H1 (cell line): ENCODE results near the gene STEAP1. TPM values are rescaled to one million over a fixed set of nuclear protein-coding genes. Genes with fewer than 3 reads are reported as not detected.
"Not testable (repeated sequence)": the region's sequence is repeated elsewhere in the genome, so short reads cannot be mapped to it uniquely, and the experiment has no call there.

Experiments used
- CTCF ChIA-PET: fragments of 300-600 bp; sonication (Branson Sonifier 250); formaldehyde crosslinking; loops from one replicate; lab custom pipeline; 2021; ENCODE audit not compliant: partially characterized antibody; lab: Charles Lee
- POLR2A ChIA-PET: fragments of 300-600 bp; sonication (Branson Sonifier 250); formaldehyde crosslinking; loops from one replicate; lab custom pipeline; 2021; ENCODE audit warnings: inconsistent platforms; ENCODE audit not compliant: partially characterized antibody; lab: Charles Lee
- DNase-seq, 2 experiments: peaks; one replicate each; pipeline versions ENCODE4 v3.0.0 to v3.0.0-alpha.2; 2010 to 2022; ENCODE audit warnings: low spot score in 2 of 2, low read depth in 1 of 2, mixed read lengths in 1 of 2
- FAIRE-seq: peaks from 2 replicates; lab custom pipeline; 2011; peaks lifted over from hg19 to GRCh38; lab: Jason Lieb, UNC
- H2AFZ ChIP-seq: 2 replicates; pipeline ENCODE4 v1.8.1; 2012; ENCODE audit warnings: low read length, inconsistent platforms
- H2AK5ac ChIP-seq: 2 replicates; pipeline ENCODE4 v1.6.1; 2013; ENCODE audit warnings: low read depth, low read length
- H2BK120ac ChIP-seq: replicated peaks from 2 replicates; pipeline ENCODE3; 2013; ENCODE audit warnings: low read depth, low read length, inconsistent platforms
- H2BK12ac ChIP-seq: 2 replicates; pipeline ENCODE4 v1.6.1; 2013; ENCODE audit warnings: low read depth, low read length
- H2BK15ac ChIP-seq: 2 replicates; pipeline ENCODE4 v1.6.1; 2013; ENCODE audit warnings: low read length
- H2BK20ac ChIP-seq: 2 replicates; pipeline ENCODE4 v1.6.1; 2013; ENCODE audit warnings: low read length
- H2BK5ac ChIP-seq: 2 replicates; pipeline ENCODE4 v1.6.1; 2013; ENCODE audit warnings: low read depth, low read length
- H3K14ac ChIP-seq: 2 replicates; pipeline ENCODE4 v1.6.1; 2013; ENCODE audit warnings: inconsistent platforms; ENCODE audit not compliant: insufficient read length
- H3K18ac ChIP-seq: 2 replicates; pipeline ENCODE4 v1.6.1; 2013; ENCODE audit warnings: low read length; ENCODE audit errors: extremely low read depth
- H3K23ac ChIP-seq: 2 replicates; pipeline ENCODE4 v1.6.1; 2013; ENCODE audit warnings: inconsistent platforms; ENCODE audit not compliant: insufficient read length
- H3K23me2 ChIP-seq: 2 replicates; pipeline ENCODE4 v1.6.1; 2013; ENCODE audit warnings: low read depth, low read length
- H3K27ac ChIP-seq: 2 replicates; pipeline ENCODE4 v1.6.1; 2011; ENCODE audit warnings: low read depth, low read length, inconsistent platforms
- H3K27me3 ChIP-seq, 4 experiments: replicated peaks in 1 of 4; 1 replicate in 1 of 4; 2 replicates in 3 of 4; pipeline versions ENCODE4 v1.6.1 to v1.8.1; 2011 to 2013; ENCODE audit warnings: low read length in 3 of 4, mild to moderate bottlenecking in 3 of 4, inconsistent platforms in 2 of 4, mixed read lengths in 2 of 4, moderate library complexity in 1 of 4; ENCODE audit not compliant: control insufficient read depth in 3 of 4, insufficient read depth in 3 of 4; ENCODE audit errors: extremely low read depth in 1 of 4
- H3K36me3 ChIP-seq, 4 experiments: 2 replicates each; pipeline versions ENCODE4 v1.6.1 to v1.8.1; 2011 to 2013; ENCODE audit warnings: mild to moderate bottlenecking in 4 of 4, low read length in 3 of 4, moderate library complexity in 2 of 4, control low read depth in 1 of 4, inconsistent platforms in 1 of 4; ENCODE audit not compliant: insufficient read depth in 4 of 4, control insufficient read depth in 2 of 4
- H3K4ac ChIP-seq: replicated peaks from 2 replicates; pipeline ENCODE3; 2013; ENCODE audit warnings: low read length, low read depth, mixed read lengths, inconsistent platforms; ENCODE audit not compliant: insufficient read length
- H3K4me1 ChIP-seq, 4 experiments: replicated peaks in 1 of 4; 1 replicate in 1 of 4; 2 replicates in 3 of 4; pipeline versions ENCODE4 v1.6.1 to v1.8.1; 2011 to 2013; ENCODE audit warnings: low read length in 3 of 4, inconsistent platforms in 2 of 4, mixed read lengths in 1 of 4; ENCODE audit not compliant: insufficient read depth in 4 of 4, control insufficient read depth in 3 of 4
- H3K4me2 ChIP-seq, 2 experiments: 2 replicates each; pipeline versions ENCODE4 v1.6.1 to v1.8.1; 2011 to 2013; ENCODE audit warnings: low read depth in 2 of 2, low read length in 2 of 2, control low read depth in 1 of 2, inconsistent platforms in 1 of 2, mild to moderate bottlenecking in 1 of 2; ENCODE audit not compliant: insufficient read depth in 1 of 2
- H3K4me3 ChIP-seq, 4 experiments: fragments of 200-600, 300-600 bp in 1 of 4; sonication (generic), shearing (Covaris generic), sonication (Bioruptor Twin) in 1 of 4; 2 replicates each; pipeline versions ENCODE4 v1.5.1 to v1.8.1; 2011 to 2016; ENCODE audit warnings: low read length in 4 of 4, low read depth in 3 of 4, control low read depth in 2 of 4, inconsistent platforms in 2 of 4, mild to moderate bottlenecking in 2 of 4, mixed read lengths in 1 of 4, moderate library complexity in 1 of 4; ENCODE audit not compliant: insufficient read depth in 2 of 4; ENCODE audit errors: extremely low read depth in 1 of 4
- H3K56ac ChIP-seq: replicated peaks from 2 replicates; pipeline ENCODE3; 2013; ENCODE audit warnings: low read depth, mild to moderate bottlenecking, mixed read lengths, low read length, inconsistent platforms; ENCODE audit not compliant: insufficient read length
- H3K79me1 ChIP-seq: 2 replicates; pipeline ENCODE4 v1.6.1; 2013; ENCODE audit warnings: low read depth, low read length, control low read depth
- H3K79me2 ChIP-seq, 2 experiments: 2 replicates each; pipeline versions ENCODE4 v1.6.1 to v1.8.1; 2012 to 2013; ENCODE audit warnings: low read length in 2 of 2, mild to moderate bottlenecking in 2 of 2, inconsistent platforms in 1 of 2; ENCODE audit not compliant: insufficient read depth in 2 of 2, control insufficient read depth in 1 of 2
- H3K9ac ChIP-seq, 4 experiments: replicated peaks in 1 of 4; 1 replicate in 1 of 4; 2 replicates in 3 of 4; pipeline versions ENCODE4 v1.6.1 to v1.8.1; 2011 to 2013; ENCODE audit warnings: low read depth in 3 of 4, low read length in 3 of 4, control low read depth in 2 of 4, mild to moderate bottlenecking in 2 of 4, moderate library complexity in 2 of 4, inconsistent platforms in 1 of 4; ENCODE audit errors: extremely low read depth in 1 of 4
- H3K9me3 ChIP-seq, 2 experiments: 2 replicates each; pipeline versions ENCODE4 v1.6.1 to v1.8.1; 2012 to 2013; ENCODE audit warnings: mild to moderate bottlenecking in 2 of 2, moderate library complexity in 2 of 2, control low read depth in 1 of 2, inconsistent platforms in 1 of 2, low read depth in 1 of 2, low read length in 1 of 2, mixed read lengths in 1 of 2; ENCODE audit not compliant: insufficient read depth in 2 of 2
- H4K20me1 ChIP-seq, 2 experiments: replicated peaks in 1 of 2; 2 replicates each; pipeline versions ENCODE3 to v1.8.1; 2011 to 2013; ENCODE audit warnings: inconsistent platforms in 2 of 2, low read length in 2 of 2, mild to moderate bottlenecking in 1 of 2; ENCODE audit not compliant: insufficient read depth in 2 of 2, control insufficient read depth in 1 of 2
- H4K5ac ChIP-seq: 2 replicates; pipeline ENCODE4 v1.6.1; 2013; ENCODE audit warnings: low read length, low read depth, mixed read lengths, inconsistent platforms; ENCODE audit not compliant: insufficient read length
- H4K8ac ChIP-seq: 2 replicates; pipeline ENCODE4 v1.8.0; 2013; ENCODE audit warnings: mild to moderate bottlenecking, moderate library complexity, low read length, inconsistent platforms; ENCODE audit not compliant: insufficient read depth; ENCODE audit errors: extremely low read depth
- H4K91ac ChIP-seq: replicated peaks from 2 replicates; pipeline ENCODE3; 2013; ENCODE audit warnings: low read length, mixed read lengths, inconsistent platforms; ENCODE audit not compliant: insufficient read length
- ASH2L ChIP-seq: fragments of 200-600, 300-600 bp; sonication (generic); IDR thresholded peaks from one replicate; pipeline ENCODE4 v1.7.1; 2017; ENCODE audit warnings: low read length
- E2F6 ChIP-seq: IDR thresholded peaks from 2 replicates; pipeline ENCODE4 v1.6.1; 2012; ENCODE audit warnings: inconsistent platforms
- MAX ChIP-seq: IDR thresholded peaks from 2 replicates; pipeline ENCODE4 v1.6.1; 2012; ENCODE audit warnings: inconsistent platforms
- SAP30 ChIP-seq: fragments of 300-600 bp; sonication (generic); IDR thresholded peaks from 2 replicates; pipeline ENCODE4 v1.7.1; 2012; ENCODE audit warnings: low read length, moderate library complexity, mild to moderate bottlenecking, inconsistent platforms; ENCODE audit not compliant: insufficient read depth, insufficient replicate concordance
- SUZ12 ChIP-seq: fragments of 200-600 bp; sonication (generic); IDR thresholded peaks from 2 replicates; pipeline ENCODE4 v1.6.1; 2012; ENCODE audit warnings: mild to moderate bottlenecking, inconsistent platforms, low read length, moderate library complexity, mixed read lengths
- WGBS, 2 experiments: shearing (Covaris generic) in 1 of 2; methylation state at CpG; one replicate each; pipeline versions ENCODE4 v1.1.6 to v1.1.7; 2013 to 2015; ENCODE audit warnings: low lambda C conversion rate in 2 of 2, mixed read lengths in 2 of 2, inconsistent platforms in 1 of 2, low coverage in 1 of 2, missing lambda C conversion rate in 1 of 2; ENCODE audit not compliant: insufficient replicate concordance in 2 of 2, insufficient coverage in 1 of 2, insufficient read length in 1 of 2; ENCODE audit errors: extremely low coverage in 1 of 2, missing lambda C conversion rate in 1 of 2; 5-methylcytosine and 5-hydroxymethylcytosine counted together
- polyA plus RNA-seq, 7 experiments: library from polyadenylated mRNA; depleted of rRNA in 3 of 7; stranded (reverse) in 5 of 7; unstranded in 2 of 7; fragments of >200 nt in 5 of 7; fragments of 200-250 nt in 2 of 7; gene quantifications; 1 replicate in 5 of 7; 2 replicates in 1 of 7; 4 replicates in 1 of 7; pipeline versions ENCODE4 v1.2.1 to v1.2.3, GENCODE V29; 2011 to 2013; ENCODE audit warnings: missing spikeins in 2 of 7, mixed read lengths in 2 of 7
- total RNA-seq: library from RNA; stranded (reverse); fragmentation: NEBNext Ultra II Directional; extraction: Animal tissue kit (Norgen Biotek cat#: 25700); gene quantifications from 2 replicates; pipeline ENCODE4 v1.2.1, GENCODE V29; 2021

The STEAP1 gene
- total and polyA plus RNA-seq, 2 of the 8 experiments (the other 6 are each of a cell fraction or from before 2014, with no cell fraction given) = 9.2 to 9.5 TPM

- peak overlapping the region; percentile 89 to 95 for H3K4me2 ChIP-seq
- peak; percentile 15 for TF ChIP-seq ASH2L
- peak; percentile 19 for TF ChIP-seq SAP30
- TF ChIP-seq E2F6 = peak; percentile 95
- TF ChIP-seq MAX = peak; percentile 91
- 0 out of 2 replicates have a peak, but pooled peaks have one; percentile 24 for TF ChIP-seq SUZ12
- POLR2A ChIA-PET = not testable (repeated sequence)
Observed at GRCh38 chr7:90118551-90119177, 35.6 kb upstream of the STEAP1 start.

More at GRCh38 chr7:90118551-90119177, 35.6 kb upstream of the STEAP1 start:
- not testable (repeated sequence) for H2AK5ac ChIP-seq, H3K4ac ChIP-seq, H3K9me3 ChIP-seq, H4K5ac ChIP-seq, H3K27ac ChIP-seq, H3K23ac ChIP-seq, H3K18ac ChIP-seq, H2AFZ ChIP-seq, H4K20me1 ChIP-seq, H3K79me2 ChIP-seq, H3K36me3 ChIP-seq, H3K56ac ChIP-seq, H3K4me1 ChIP-seq, H4K8ac ChIP-seq, H3K79me1 ChIP-seq, H2BK120ac ChIP-seq, H2BK20ac ChIP-seq, H3K14ac ChIP-seq, H2BK5ac ChIP-seq, H4K91ac ChIP-seq, FAIRE-seq, H3K9ac ChIP-seq, H2BK15ac ChIP-seq
- 4% methylated on average over 47 of the region's 48 CpGs; no CpG with 5 or more reads in 1 of the 2 experiments for WGBS, 2 experiments
- H3K23me2 ChIP-seq = peaks cover 13% of the 10 kb centered on the region; the same call in 1 of the 2 replicates
- peak overlapping the region; percentile 29 to 67 (median 60); a peak in 7 of 8 replicates for H3K4me3 ChIP-seq
- CTCF ChIA-PET = interaction anchor here (0.6 to 1.8 kb wide), 3 partner anchors 122 to 495 kb away, joined by 3 read pairs; no protein-coding TSS in a partner anchor
- peak overlapping the region; percentile 33; the same call in 1 of the 2 replicates for H2BK12ac ChIP-seq
- peak in 1 of 2 experiments; percentile 71 for DNase-seq
- peaks cover 0 to 20% (median 7%) of the 10 kb centered on the region in 4 experiments; a peak in 5 of 7 replicates for H3K27me3 ChIP-seq
